HG02884 (cell line): Measurements from ENCODE around the gene NPIPA3.
A peak's percentile ranks its signal among the peaks of the same experiment; 100 is the strongest.
"Not testable (repeated sequence)": the region's sequence is repeated elsewhere in the genome, so short reads cannot be mapped to it uniquely, and the experiment has no call there.

Experiments
- ATAC-seq: cut with Tn5 transposase; IDR thresholded peaks from one replicate; pipeline ENCODE4 v1.9.1; 2021; ENCODE audit warnings: mild to moderate bottlenecking, moderate library complexity; ENCODE audit not compliant: unreplicated experiment

The NPIPA3 gene

DNA sequence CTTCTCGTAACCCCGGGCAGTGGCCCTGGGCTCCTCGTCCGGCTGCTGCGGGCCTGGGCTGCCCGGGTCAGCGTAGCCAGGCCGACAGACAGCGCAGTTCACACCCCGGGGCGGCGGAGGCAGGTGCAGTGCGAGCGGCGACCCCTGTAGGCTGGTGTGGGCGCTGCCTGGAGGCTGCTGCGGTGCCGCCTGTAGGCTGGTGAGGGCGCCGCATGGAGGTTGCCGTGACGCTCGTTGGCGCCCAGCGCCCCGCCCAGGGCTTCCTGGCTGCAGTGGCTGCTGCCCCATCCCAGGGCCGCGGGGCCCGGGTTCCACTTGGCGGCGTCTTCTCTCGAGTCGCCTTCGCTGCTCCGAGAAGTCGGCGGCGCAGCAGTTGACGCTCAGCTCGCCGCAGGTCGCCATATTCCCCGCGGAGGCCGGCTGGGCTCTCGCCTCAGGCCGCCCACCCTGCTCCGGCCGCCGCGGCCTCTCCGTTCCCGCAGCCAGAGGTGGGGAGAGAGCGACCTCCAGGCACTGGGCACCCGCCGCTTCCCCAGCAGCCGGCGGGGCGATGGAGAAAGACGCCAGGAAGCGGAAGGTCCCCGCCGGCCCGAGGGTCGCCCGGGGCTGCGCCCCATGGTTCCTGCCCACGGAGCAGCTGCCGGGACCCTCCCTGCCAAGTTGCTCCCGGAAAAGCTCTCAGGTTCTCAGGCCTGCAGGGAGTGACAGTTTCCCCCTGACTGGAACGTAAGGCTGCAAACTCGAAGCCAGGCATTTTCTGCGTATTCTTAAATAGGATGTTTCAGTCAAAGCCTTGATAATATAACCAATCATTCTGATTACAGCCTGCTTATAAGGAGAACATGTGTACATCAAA is at the start of gene NPIPA3:
Gene NPIPA3 (plus strand): TSS at position 256 of the 856 bp plus-strand sequence. CDS start 5,533 bp downstream, outside the sequence.
- ATAC-seq, result peak; percentile 92

- peak; percentile 73 for ATAC-seq
Measured at GRCh38 chr16:14658063-14658462, 45.1 kb upstream of the NPIPA3 start.

GRCh38 chr16:14667347-14668266 is 35.6 kb upstream of the NPIPA3 start:
- ATAC-seq, result no peak

DNA sequence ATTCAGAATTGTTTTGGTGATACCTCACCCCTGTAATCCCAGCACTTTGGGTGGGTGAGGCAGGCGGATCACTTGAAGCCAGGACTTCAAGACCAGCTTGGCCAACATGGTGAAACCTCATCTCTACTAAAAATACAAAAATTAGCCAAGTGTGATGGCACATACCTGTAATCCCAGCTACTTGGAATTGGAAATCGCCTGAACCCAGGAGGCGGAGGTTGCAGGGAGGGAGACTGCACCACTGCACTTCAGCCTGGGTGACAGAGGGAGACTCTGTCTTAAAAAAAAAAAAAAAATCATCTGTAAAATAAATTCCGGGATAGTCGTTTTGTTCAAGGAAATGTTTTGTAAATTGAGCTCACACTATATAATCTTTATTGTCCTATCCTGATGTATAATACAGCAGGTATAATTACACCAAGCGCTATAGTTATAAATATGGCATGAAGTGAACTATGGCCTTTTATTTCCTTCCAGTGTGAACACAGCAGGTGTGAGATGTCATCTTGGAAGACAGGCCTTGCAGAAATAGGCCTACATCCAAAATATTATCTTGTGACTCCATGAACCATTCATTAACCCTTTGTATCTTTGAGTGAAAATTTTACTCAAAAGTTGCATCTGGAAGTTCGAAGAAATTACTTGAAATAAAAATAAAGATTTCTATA is 34.5 kb upstream of the NPIPA3 start:
- no peak for ATAC-seq

- ATAC-seq, result no peak
Measured at GRCh38 chr16:14669776-14670175, 33.4 kb upstream of the NPIPA3 start.

- peak; percentile 83 for ATAC-seq
Measured at GRCh38 chr16:14672403-14672971, 30.7 kb upstream of the NPIPA3 start.

GRCh38 chr16:14676633-14677032 is 26.6 kb upstream of the NPIPA3 start:
- ATAC-seq, result no peak

DNA sequence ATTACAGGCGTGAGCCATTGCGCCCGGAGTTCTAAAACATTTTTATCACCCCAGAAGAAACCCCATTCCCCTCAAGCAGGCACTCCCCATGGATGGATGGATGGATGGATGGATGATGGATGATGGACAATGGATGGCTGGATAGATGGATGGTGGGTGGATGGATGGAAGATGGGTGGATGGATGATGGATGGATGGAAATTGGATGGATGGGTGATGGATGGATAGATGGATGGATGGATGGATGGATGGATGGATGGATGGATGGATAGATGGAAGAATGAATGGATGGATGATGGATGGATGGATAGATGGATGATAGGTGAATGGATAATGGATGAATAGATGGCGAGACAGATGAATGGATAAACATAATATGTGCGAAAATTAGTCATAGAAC is 25.6 kb upstream of the NPIPA3 start:
- ATAC-seq, result no peak

- no peak for ATAC-seq
Measured at GRCh38 chr16:14678748-14679497, 24.3 kb upstream of the NPIPA3 start.

- ATAC-seq, result not testable (repeated sequence)
Measured at GRCh38 chr16:14680396-14680795, 22.8 kb upstream of the NPIPA3 start.

DNA sequence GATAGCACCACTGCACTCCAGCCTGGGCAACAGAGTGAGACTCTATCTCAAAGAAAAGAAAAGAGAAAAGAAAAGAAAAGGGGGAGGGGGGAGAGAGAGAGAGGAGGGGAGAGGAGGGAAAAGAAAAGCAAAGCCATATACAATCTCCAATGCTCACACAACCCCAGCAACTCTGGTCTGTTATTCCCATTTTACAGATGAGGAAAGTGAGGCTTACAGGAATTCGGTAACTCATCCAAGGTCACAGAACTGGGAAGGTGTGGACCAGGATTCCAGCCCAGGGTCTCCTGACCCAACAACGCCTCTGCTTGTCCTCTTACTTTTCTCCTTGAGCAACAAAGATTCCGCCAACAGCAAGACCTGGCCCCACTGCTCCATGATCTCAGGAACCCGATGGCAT is 22.1 kb upstream of the NPIPA3 start:
- ATAC-seq, result no peak

GRCh38 chr16:14682121-14682520 is 21.1 kb upstream of the NPIPA3 start:
- ATAC-seq, result no peak

- ATAC-seq, result not testable (repeated sequence)
Measured at GRCh38 chr16:14685870-14686793, 17.1 kb upstream of the NPIPA3 start.

- ATAC-seq, result not testable (repeated sequence)
Measured at GRCh38 chr16:14694129-14694528, 9.1 kb upstream of the NPIPA3 start, which contains the start of gene PLA2G10. TSS of gene PLA2G10 (minus strand) at chr16:14694308. CDS start at chr16:14694229, 79 bp downstream.

GRCh38 chr16:14701859-14702258 is 1.4 kb upstream of the NPIPA3 start:
- ATAC-seq, result not testable (repeated sequence)

DNA sequence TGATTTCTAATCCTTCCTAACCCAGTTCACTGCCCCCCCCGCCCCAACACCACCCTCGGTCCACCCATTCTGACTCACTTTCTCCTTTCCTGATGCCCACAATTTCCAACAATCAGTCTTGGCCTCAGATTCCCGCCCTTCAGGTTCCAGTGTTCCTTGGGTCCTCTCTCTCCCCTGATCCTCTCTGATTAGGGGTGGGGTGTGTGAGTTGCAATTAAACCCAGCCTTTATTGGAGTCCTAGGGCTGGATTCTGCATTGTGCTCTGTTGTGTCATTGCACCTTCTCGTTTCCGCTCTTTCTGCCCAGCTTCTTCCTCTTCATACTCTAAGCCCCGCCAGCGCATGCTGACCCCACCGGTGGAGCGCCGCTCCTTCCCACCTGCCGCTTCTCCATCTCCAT is 539 bp upstream of the NPIPA3 start:
- ATAC-seq, result not testable (repeated sequence)

GRCh38 chr16:14733233-14733632 is 30.0 kb downstream of the NPIPA3 start:
- ATAC-seq, result not testable (repeated sequence)

- ATAC-seq, result not testable (repeated sequence)
Measured at GRCh38 chr16:14740832-14741385, 37.7 kb downstream of the NPIPA3 start.
